ENCODE measurements around the gene CCDC97.

The CCDC97 gene

DNA sequence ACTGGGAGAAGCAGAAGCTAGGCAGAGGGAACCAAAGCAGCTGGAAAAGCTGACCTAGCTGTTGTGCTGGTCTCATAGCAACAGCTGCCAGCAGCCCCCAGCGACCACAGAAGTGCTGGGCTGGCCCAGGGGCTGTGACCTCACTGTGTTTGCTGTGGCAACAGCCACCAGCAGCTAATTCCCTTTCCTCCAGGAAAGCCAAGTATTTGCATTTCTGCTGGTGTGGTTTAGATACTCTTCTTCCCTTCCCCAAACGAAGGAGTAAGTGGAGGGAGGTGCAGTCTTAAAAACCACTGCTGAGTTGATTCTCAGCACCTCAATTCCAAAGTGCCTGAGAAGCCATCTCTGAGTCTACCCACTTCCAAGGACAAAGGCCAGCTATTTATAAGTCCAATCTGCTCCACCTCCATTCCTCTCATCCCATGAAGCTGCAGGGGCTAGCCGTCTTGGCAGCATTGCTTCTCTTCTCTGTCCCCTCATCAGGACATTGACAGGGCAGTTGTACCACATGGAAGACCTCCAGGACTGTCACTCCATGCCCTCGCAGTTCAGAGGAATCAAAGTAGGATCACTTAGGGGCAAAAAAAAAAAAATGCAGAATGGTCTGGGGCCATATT, 11.5 kb upstream of the CCDC97 start:
- no peak for DNase-seq

DNA sequence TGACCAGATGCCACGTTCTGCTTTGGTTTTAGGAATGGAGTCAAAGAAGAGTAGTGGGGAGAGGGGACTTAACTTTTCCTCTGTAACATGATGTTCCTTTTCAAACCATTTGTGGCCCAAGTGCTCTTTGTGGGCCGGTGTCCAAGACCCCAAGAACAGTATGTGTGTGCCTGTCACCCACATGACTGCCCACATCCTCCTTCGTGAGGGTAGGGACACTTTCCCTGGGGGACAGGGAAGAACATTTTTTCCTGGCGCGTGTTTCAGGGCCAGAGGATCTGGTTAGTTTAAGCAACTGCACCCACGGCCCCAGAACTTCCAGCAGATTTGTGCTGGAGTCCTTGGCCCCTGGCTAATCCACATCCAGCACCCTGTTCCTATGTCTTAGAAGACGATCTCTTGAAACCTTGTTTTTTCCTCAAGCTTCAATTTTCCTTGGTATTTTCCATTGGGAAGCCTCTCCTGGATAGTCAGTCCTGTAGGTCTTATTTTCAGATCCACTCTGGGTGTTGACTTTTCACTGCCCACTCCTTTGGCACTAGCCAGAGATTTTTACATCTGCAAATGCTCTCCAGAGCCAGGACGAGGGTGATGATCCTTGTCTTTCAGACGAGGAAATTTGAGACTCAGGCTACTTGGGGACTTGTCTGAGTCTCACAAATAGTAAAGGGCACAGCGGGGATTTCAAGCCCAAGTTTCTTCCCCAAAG, 10.8 kb upstream of the CCDC97 start:
- no peak for DNase-seq

DNA sequence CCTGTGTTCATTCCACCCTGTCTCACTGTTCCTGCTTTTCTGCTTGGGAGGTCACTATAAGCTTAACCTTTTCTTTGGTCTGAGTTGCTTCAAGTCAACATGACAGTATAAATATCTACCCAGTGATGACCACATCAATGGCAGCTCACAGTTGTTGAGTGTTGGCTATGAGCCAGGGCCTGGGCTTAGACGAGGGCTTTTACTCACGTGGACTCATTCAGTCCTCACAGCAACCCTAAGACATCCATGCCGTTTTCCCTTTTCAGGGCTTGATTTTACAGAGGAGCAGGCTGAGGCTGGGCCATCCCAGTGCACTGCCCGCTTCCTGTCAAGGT, 10.2 kb upstream of the CCDC97 start:
- no peak for DNase-seq

DNA sequence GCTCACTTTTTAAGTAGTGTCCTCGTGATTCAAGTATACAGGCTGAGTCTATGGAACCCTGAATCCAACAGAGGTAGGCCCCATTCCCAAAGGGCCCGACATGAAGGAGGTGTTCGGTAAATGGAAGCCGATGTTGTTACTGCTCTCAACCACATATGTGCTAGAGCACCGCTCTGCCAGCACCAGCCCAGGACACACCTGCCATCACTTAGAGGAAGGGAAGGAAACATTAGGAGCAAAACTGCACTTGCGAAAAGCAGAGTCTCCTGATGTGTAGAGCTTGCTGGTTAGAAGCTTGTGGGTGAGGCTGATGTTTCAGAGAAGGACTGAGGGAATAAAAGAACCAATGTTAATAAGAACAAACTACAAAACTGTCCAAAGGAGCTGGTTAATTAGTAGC, 9.4 kb upstream of the CCDC97 start:
- DNase-seq: no peak

DNA sequence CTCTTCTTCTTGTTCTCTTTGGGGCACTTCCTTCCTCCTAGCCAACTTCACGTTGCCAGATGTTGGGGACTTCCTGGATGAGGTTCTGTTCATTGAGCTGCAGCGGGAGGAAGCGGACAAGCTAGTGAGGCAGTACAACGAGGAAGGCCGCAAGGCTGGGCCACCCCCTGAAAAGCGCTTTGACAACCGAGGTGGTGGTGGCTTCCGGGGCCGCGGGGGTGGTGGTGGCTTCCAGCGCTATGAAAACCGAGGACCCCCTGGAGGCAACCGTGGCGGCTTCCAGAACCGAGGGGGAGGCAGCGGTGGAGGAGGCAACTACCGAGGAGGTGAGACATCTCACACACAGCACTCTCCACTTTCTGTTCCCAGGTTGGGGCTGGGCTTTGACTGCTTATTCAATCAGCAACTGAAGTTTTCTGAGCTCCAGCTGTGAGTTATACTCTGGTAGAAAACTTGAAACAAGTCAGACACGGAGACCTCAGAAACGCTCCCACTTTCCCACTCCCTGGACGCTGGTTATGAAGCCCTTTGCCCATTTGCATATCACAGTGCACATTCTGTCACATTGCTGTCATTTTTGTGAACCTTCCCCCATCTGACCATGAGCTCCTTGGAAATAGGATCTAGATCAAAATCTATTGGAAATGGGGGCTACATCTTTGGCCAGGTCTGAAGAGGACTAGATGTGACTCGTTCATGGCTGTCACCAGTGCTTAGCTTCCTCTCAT, 7.2 kb upstream of the CCDC97 start:
- no peak for DNase-seq

DNA sequence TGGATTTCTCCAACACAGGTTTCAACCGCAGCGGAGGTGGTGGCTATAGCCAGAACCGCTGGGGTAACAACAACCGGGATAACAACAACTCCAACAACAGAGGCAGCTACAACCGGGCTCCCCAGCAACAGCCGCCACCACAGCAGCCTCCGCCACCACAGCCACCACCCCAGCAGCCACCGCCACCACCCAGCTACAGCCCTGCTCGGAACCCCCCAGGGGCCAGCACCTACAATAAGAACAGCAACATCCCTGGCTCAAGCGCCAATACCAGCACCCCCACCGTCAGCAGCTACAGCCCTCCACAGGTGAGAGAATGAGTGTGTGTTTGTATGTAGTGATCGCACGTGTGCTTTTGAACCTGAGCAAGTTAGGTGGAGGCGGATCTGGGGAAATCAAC, 6.0 kb upstream of the CCDC97 start:
- no peak for DNase-seq

DNA sequence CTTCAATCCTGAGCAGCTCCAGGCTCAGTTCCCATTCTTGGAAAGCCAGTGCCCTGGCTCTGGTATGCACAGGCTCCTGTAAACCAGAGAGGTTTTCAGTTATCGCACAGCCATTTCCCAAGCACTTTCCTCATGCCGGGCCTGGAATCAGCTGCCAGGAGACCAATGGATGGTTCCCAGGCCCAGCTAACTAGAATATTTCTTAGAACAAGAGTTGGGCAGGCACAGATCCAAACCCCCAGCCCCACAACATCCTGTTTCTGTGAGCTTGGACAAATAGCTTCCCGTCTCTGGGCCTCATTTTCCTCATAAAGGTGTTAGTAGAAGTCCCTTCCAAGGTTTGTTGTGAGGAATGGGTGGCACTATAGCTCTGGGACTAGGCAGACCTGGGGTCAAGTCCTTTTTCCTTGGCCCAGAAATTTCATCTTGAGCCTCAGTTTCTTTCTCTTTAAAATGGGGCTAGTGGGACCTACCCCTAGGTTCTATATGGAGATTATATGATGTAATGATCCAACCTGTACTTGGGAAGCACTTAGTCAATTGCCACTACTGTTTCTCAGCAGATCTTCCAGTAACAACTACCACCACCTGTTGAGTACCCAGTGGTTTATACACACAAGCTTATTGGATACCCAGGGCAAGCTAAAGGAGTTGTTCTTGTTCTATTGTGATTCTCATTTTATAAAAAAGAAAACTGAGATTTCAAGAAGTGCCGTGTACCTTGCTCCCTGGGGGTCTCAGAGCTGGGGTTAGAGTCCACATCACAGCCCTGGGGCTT, 5.1 kb upstream of the CCDC97 start:
- no peak for DNase-seq

DNA sequence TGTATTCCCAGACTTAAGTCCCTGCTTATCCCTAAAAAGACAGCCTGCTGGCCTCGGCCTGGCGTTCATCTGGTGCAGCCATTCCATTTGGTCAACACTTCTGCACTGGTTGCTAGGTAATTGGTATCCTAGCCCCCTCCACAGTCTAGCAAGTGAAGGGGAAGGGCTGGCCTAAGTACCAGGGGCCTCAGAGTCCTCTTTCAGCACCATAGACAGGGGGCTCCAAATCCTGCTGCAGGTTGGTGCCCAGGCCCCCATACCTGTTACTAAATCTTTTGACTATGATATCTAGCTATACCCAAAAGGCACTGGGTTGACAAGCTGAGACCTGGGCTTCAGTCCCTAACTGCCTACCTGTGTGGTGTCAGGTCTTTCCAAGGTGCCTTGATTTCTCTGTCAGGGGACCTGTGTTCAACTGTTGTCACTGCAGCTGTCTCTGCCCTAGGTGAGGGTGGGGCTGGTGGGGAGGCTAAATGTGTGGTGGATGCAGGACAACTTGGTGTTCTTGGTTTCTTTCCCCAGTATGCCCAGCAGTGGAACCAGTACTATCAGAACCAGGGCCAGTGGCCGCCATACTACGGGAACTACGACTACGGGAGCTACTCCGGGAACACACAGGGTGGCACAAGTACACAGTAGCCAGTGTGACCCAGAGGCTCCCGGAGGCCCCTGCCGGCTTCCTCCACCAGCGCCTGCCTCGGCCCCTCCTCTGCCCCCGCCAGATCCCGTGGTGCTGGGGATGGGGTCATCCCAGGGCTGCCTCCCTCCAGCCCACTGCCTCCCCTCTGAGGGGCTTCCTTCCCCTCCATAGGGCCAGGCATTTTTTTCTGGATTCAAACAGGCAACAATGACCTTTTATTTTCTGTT, 3.8 kb upstream of the CCDC97 start:
- no peak for DNase-seq

DNA sequence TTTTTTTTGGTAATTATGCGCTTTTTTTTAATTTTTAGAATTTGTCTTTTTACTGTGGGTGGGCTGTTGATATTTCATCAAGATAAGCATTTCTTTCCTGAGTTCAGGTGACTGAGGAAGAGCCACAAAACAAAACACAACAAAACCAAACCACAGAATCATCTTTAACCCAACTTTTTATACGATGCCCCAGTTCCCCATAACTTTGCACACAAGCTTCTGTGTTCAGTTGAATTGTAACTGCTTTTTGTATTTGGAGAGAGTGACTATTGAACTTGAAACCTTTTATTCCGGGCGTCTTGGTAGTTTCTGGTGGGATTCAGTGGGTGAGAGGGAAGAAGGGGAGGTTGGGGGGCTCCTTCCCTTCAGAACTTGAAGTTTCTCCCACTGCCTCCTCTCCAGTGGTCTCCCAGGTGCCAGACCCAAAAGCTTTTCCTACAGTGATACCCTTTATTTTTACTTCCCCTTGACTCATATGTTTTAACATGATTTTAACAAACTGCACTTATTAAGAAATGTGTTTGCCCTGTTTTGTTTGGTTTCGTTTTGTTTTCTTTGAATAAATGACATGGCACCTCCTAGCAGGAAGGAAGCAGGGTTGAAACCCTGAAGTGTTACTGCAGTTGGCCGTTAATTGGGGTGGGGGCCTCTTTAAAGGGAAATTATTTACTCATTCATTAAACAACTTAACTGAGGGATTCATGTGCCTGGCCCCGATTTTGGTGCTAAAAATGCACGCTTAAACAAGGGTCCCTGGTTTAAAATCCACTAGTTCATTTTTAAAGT, 2.7 kb upstream of the CCDC97 start:
- DNase-seq: no peak

DNA sequence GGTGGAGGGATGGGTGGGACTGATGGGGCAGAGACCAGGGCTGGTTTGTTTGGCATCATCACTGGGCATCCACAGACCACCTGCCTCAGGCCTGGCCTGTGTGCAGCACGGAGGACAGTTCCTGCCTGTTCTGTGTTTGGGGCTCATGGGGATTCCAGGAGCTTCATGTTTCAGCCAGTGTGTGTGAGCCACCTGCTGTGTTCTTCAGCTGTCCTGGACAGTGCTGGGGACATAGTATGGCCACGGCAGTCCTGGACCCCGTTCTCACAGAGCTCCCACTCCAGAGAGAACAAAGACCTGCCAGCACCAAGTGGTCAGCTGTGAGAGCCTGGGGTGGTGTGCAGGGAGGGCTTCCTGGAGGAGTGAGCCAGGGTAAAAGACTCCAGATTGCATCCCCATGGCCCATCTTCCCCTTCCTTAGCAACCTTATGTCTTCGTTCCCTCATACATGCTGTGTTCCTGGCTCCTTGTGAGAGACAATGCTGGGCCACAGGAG, 2.0 kb upstream of the CCDC97 start:
- DNase-seq: no peak

DNA sequence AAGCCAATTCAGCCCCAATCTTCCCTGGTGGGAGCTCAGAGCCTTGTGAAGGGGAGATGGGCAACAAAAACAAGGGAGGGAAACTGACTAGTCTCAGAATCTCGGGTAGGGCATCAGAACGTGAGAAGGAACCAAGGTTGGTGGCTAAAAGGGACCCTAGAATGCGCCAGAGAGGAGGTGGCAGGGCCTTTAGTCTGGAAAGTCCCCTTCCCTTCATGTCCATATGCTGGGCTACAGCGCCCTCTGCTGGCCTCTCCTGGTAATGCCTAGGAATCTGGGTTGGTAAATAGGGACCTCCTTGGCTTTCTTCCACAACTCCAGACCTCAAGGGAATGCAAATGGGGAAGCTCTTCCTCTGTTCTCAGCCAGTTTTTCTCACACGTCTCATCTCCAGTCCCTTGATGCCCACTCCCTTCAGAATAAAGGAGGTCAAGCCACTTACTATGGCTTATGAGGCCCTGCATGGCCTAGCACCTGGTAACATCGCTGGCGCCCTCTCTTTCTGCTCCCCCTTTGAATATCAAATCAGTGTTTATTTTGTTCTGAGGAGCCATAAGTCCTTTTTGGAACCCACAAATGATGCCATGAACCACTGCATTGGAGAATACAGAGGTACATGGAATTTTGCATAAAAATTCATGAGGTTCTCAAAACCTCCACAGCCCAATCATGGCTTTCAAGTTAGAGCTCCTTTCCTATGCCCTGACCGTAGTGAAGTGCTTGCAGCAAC, 1.4 kb upstream of the CCDC97 start:
- peak in 1 of 2 experiments; percentile 15 for DNase-seq

DNA sequence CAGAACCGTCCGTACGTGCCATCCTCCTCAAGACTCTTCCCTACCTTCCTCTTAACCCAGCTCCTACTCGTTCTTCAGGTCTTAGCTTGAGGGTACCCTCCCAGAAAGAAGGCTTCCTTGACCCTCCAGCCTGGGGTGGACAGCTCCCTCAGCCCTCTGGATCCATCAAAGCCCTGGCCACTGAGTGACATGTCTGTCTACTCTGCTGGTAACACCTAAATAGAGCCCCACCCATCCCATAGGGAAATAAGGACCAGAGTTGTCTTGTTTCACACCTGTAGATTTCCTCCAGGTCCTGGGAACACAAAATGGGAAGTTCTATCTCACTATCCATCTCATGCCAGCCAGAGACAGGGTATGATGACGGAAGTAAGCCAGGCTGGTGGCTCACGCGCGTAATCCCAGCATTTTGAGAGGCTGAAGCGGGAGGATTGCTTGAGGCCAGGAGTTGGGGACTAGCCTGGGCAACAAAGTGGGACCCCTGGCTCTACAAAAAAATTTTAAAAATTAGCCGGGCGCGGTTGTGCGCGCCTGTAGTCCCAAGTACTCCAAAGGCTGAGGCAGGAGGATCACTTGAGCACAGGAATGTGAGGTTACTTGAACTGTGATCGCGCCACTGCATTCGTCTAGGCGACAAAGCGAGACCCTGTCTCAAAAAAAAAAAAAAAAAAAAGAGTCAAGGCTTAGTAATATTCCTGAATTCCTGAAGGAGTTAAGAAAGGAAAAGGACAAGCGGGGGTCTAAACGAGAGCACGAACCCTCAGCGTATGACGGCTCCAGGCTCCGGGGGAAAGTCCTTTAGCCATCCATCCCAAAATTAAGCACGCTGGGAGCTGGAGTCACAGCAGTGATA, 566 bp upstream of the CCDC97 start:
- DNase-seq: no peak

DNA sequence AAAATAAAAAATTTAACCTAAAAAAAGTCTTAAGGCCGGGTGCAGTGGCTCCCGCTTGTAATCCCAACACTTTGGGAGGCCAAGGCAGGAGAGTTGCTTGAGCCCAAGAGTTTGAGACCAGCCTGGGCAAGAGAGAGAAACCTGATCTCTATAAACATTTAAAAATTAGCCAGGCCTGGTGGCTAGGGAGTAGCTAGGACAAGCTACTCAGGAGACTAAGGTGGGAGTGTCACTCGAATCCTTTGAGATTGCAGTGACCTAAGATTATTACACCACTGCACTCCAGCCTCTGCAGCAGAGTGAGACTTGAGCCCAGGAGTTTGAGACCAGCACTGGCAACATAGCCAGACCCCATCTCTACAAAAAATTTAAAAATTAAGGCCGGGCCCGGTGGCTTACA, 1.1 kb downstream of the CCDC97 start:
- no peak for DNase-seq

DNA sequence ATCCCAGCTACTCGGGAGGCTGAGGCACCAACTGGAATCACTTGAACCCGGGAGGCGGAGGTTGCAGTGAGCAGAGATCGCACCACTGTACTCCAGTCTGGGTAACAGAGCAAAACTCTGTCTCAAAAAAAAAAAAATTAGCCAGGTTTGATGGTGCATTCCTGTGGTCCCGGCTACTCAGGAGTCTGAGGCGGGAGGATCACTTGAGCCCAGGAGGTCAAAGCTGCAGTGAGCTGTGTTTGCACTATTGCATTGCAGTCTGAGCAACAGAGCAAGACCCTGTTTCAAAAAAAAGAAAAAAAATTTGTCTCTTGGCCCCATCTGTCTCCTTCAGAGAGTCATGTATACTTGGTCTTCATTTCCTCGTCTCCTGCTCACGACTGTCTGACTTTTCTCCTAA, 1.6 kb downstream of the CCDC97 start:
- no peak for DNase-seq

DNA sequence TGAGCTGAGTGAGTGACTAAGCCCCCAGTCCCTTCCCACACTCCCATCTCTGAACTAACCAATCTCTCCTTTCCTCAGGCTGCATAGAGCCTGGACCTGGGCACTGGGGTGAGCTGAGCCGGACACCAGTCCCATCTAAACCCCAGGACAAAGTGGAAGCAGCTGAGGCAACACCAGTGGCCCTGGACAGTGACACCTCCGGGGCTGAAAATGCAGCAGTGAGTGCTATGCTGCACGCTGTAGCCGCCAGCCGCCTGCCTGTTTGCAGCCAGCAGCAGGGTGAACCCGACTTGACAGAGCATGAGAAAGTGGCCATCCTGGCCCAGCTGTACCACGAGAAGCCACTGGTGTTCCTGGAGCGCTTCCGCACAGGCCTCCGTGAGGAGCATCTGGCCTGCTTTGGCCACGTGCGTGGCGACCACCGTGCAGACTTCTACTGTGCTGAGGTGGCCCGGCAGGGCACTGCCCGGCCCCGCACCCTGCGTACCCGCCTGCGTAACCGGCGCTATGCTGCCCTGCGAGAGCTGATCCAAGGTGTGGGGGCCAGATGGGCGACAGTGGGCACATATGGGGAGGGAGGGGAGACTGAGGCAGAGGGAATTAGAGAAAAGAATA, 6.4 kb downstream of the CCDC97 start:
- no peak for DNase-seq

DNA sequence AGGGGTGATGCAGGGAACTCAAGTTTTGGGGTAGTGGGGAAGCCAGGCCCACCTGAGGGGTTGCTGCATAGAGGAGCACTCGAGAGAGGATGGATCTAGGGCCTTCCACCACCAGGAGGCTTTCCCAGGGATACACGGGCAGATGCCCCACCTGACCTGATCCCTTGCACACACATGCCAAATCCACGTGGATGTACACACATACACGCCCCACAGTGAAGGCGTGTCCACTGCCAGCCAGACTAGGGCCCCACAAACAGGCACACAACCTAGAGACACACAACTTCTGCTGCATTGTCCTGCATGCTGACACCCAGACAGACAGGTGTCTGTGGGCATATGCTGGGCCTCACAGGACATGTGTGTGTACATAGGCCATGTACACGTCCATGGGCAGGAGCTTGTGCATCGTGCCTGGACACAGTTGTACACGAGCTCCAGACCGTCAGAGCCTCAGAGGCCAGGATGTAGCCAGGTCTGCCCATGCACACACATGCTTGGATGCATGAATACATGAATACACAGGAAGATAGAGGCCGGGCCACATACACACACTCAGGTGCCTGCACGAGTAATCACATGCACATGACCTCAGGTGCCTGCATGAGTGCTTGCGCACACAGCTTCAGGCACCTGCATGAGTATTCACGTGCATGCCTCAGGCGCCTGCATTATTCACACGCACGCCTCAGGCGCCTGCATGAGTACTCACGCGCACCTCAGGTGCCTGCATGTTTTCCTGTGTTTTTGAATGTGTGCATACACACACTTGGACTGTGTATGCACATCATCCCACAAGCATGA, 8.9 kb downstream of the CCDC97 start:
- DNase-seq: no peak

DNA sequence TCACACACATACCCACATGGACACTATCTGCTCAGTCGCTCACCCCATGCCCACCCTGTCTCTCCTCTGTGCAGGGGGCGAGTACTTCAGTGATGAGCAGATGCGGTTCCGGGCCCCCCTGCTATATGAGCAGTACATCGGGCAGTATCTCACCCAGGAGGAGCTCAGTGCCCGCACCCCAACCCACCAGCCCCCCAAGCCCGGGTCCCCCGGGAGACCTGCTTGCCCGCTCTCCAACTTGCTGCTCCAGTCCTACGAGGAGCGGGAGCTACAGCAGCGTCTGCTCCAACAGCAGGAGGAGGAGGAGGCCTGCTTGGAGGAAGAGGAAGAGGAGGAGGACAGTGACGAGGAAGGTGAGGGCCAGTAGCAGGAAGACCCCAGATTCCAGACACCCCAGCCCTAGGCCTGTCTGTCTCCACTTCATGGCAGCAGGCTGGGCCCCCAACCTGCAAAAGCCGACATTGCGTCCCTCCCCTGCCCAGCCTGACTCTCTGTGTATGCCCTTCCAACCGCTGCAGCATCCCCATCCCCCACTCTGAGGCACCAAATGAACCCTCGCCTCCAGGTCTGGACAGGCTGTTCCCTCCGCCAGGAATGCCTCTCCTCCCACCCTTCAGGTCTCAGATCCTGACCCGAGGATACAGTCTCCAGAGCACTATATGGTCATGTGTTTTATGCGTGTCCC, 9.7 kb downstream of the CCDC97 start:
- DNase-seq: no peak

DNA sequence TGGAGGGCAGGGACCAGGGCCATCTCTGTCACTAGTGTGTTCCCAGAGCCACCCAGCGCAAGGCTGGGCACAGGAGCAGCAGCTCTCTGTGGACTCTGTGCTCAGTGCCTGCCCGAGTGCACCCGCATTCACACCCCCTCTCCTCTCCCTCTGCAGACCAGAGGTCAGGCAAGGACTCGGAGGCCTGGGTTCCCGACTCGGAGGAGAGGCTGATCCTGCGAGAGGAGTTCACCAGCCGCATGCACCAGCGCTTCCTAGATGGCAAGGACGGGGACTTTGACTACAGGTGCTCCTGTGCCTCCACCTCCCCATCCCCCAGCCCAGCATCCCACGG, 10.2 kb downstream of the CCDC97 start:
- DNase-seq: no peak

Measured in cerebellar nuclear complex (tissue), 1 donor.